IPS DF 6.9 (cell line): ENCODE results near the gene PLAU.
A peak's percentile ranks its signal among the peaks of the same experiment; 100 is the strongest.

ENCODE experiments used
- DNase-seq: peaks from one replicate; pipeline ENCODE4 v3.0.0-alpha.2; 2013; ENCODE audit warnings: low read depth, low spot score
- H3K27ac ChIP-seq: one replicate; pipeline ENCODE4 v1.5.1; 2013; ENCODE audit warnings: low read length, control low read depth
- H3K27me3 ChIP-seq: 2 replicates; pipeline ENCODE4 v1.6.1; 2013; ENCODE audit warnings: mild to moderate bottlenecking, low read length; ENCODE audit not compliant: control insufficient read depth, insufficient read depth
- H3K36me3 ChIP-seq: 2 replicates; pipeline ENCODE4 v1.6.1; 2013; ENCODE audit warnings: low read length; ENCODE audit not compliant: control insufficient read depth, insufficient read depth
- H3K4me1 ChIP-seq: 2 replicates; pipeline ENCODE4 v1.6.1; 2013; ENCODE audit warnings: low read length; ENCODE audit not compliant: control insufficient read depth, insufficient read depth
- H3K4me3 ChIP-seq: 2 replicates; pipeline ENCODE4 v1.5.1; 2013; ENCODE audit warnings: mild to moderate bottlenecking, low read length
- H3K9me3 ChIP-seq: 2 replicates; pipeline ENCODE4 v1.6.1; 2013; ENCODE audit warnings: low read length, inconsistent platforms; ENCODE audit not compliant: control insufficient read depth, insufficient read depth
- WGBS: extraction: QIAGEN DNeasy Blood & Tissue Kit; methylation state at CpG from one replicate; pipeline ENCODE4 v1.1.7; 2013; ENCODE audit warnings: mixed read lengths, missing lambda C conversion rate; ENCODE audit not compliant: insufficient read length, insufficient coverage; 5-methylcytosine and 5-hydroxymethylcytosine counted together

Gene PLAU

GRCh38 chr10:73876971-73877370, 34.0 kb upstream of the PLAU start:
- 0 out of 2 replicates have a peak, but pooled peaks cover 3% of the 10 kb centered on the region for H3K4me1 ChIP-seq
- no peak for DNase-seq
- no peaks in the 10 kb centered on the region for H3K9me3 ChIP-seq
- H3K4me3 ChIP-seq, result no peak overlapping the region
- no peaks in the 10 kb centered on the region for H3K27me3 ChIP-seq
- no peaks in the 10 kb centered on the region for H3K36me3 ChIP-seq
- H3K27ac ChIP-seq, result no peak overlapping the region
- no CpG with 5 or more reads among the region's 4 CpGs for WGBS

GRCh38 chr10:73877533-73878160, 33.3 kb upstream of the PLAU start:
- no peaks in the 10 kb centered on the region for H3K9me3 ChIP-seq
- WGBS, result no CpG with 5 or more reads among the region's 9 CpGs
- H3K27me3 ChIP-seq, result no peaks in the 10 kb centered on the region
- H3K4me3 ChIP-seq, result no peak overlapping the region
- H3K27ac ChIP-seq, result no peak overlapping the region
- no peaks in the 10 kb centered on the region for H3K36me3 ChIP-seq
- DNase-seq, result no peak
- 0 out of 2 replicates have a peak, but pooled peaks cover 3% of the 10 kb centered on the region for H3K4me1 ChIP-seq

GRCh38 chr10:73878365-73878764, 32.6 kb upstream of the PLAU start:
- no peaks in the 10 kb centered on the region for H3K9me3 ChIP-seq
- H3K4me1 ChIP-seq, result no peaks in the 10 kb centered on the region
- no peaks in the 10 kb centered on the region for H3K36me3 ChIP-seq
- H3K27ac ChIP-seq, result no peak overlapping the region
- WGBS, result no CpG with 5 or more reads among the region's 1 CpG
- no peak overlapping the region for H3K4me3 ChIP-seq
- DNase-seq, result no peak
- no peaks in the 10 kb centered on the region for H3K27me3 ChIP-seq

- Histone ChIP-seq H3K27ac (no peak overlapping the region), H3K4me3 (no peak overlapping the region), H3K4me1 (no peaks in the 10 kb centered on the region), H3K36me3 (no peaks in the 10 kb centered on the region), H3K9me3 (no peaks in the 10 kb centered on the region), H3K27me3 (no peaks in the 10 kb centered on the region)
- no CpG with 5 or more reads among the region's 14 CpGs for WGBS
- DNase-seq, result peak; percentile 81
Observed at GRCh38 chr10:73879296-73880173, 31.4 kb upstream of the PLAU start.

GRCh38 chr10:73881221-73881919, 29.6 kb upstream of the PLAU start:
- H3K4me1 ChIP-seq, result no peaks in the 10 kb centered on the region
- H3K9me3 ChIP-seq, result no peaks in the 10 kb centered on the region
- no peak for DNase-seq
- WGBS, result no CpG with 5 or more reads among the region's 3 CpGs
- no peak overlapping the region for H3K4me3 ChIP-seq
- no peak overlapping the region for H3K27ac ChIP-seq
- H3K27me3 ChIP-seq, result no peaks in the 10 kb centered on the region
- no peaks in the 10 kb centered on the region for H3K36me3 ChIP-seq

GRCh38 chr10:73884017-73884416, 26.9 kb upstream of the PLAU start:
- H3K27ac ChIP-seq, result no peak overlapping the region
- H3K9me3 ChIP-seq, result no peaks in the 10 kb centered on the region
- no peaks in the 10 kb centered on the region for H3K36me3 ChIP-seq
- no peak for DNase-seq
- no CpG with 5 or more reads among the region's 3 CpGs for WGBS
- no peaks in the 10 kb centered on the region for H3K27me3 ChIP-seq
- H3K4me3 ChIP-seq, result no peak overlapping the region
- no peaks in the 10 kb centered on the region for H3K4me1 ChIP-seq

- Histone ChIP-seq H3K4me1 (no peaks in the 10 kb centered on the region), H3K9me3 (no peaks in the 10 kb centered on the region), H3K27me3 (no peaks in the 10 kb centered on the region), H3K27ac (no peak overlapping the region), H3K36me3 (no peaks in the 10 kb centered on the region), H3K4me3 (no peak overlapping the region)
- DNase-seq, result no peak
- WGBS, result no CpG with 5 or more reads among the region's 5 CpGs
Observed at GRCh38 chr10:73886085-73886529, 24.8 kb upstream of the PLAU start.

- Histone ChIP-seq H3K4me3 (no peak overlapping the region), H3K9me3 (no peaks in the 10 kb centered on the region), H3K27me3 (no peaks in the 10 kb centered on the region), H3K4me1 (no peaks in the 10 kb centered on the region), H3K36me3 (no peaks in the 10 kb centered on the region), H3K27ac (no peak overlapping the region)
- no peak for DNase-seq
- no CpG with 5 or more reads among the region's 4 CpGs for WGBS
Observed at GRCh38 chr10:73886661-73887293, 24.2 kb upstream of the PLAU start.

GRCh38 chr10:73887294-73888039, 23.5 kb upstream of the PLAU start:
- no peak overlapping the region for H3K4me3 ChIP-seq
- no peak overlapping the region for H3K27ac ChIP-seq
- H3K36me3 ChIP-seq, result no peaks in the 10 kb centered on the region
- H3K27me3 ChIP-seq, result no peaks in the 10 kb centered on the region
- H3K9me3 ChIP-seq, result no peaks in the 10 kb centered on the region
- no peaks in the 10 kb centered on the region for H3K4me1 ChIP-seq
- no peak for DNase-seq
- WGBS, result no CpG with 5 or more reads among the region's 12 CpGs
